Fibroblast of the aortic adventitia (primary cell): ENCODE measurements around the gene TRPM1. TPM values are rescaled to one million over a fixed set of nuclear protein-coding genes. Genes with fewer than 3 reads are reported as not detected.

Experiments
- DNase-seq: peaks from one replicate; pipeline ENCODE4 v3.0.0-alpha.2; 2010; ENCODE audit warnings: low read depth
- H3K4me3 ChIP-seq: 2 replicates; pipeline ENCODE4 v1.5.1; 2011; ENCODE audit warnings: low read depth, mild to moderate bottlenecking, control low read depth, low read length, moderate library complexity
- CTCF ChIP-seq: IDR thresholded peaks from 2 replicates; pipeline ENCODE4 v1.5.1; 2011; ENCODE audit warnings: mild to moderate bottlenecking, low read length, control low read depth, inconsistent platforms; ENCODE audit not compliant: insufficient read depth
- total RNA-seq: library from RNA; depleted of rRNA; stranded (reverse); fragments of >200 nt; gene quantifications from 2 replicates; pipeline ENCODE4 v1.2.3, GENCODE V29; 2012; ENCODE audit warnings: low replicate concordance

Gene TRPM1
- total RNA-seq, 1 donor = not detected

GRCh38 chr15:31127596-31128261 lies 26.2 kb upstream of the TRPM1 start:
- H3K4me3 ChIP-seq = no peak overlapping the region
- no peak for DNase-seq
- TF ChIP-seq CTCF = no peak

- no peak for DNase-seq
- TF ChIP-seq CTCF = no peak
- H3K4me3 ChIP-seq = no peak overlapping the region
Measured at GRCh38 chr15:31125061-31125460, 23.5 kb upstream of the TRPM1 start.

- DNase-seq = no peak
- TF ChIP-seq CTCF = no peak
- H3K4me3 ChIP-seq = no peak overlapping the region
Measured at GRCh38 chr15:31116423-31117030, 15.0 kb upstream of the TRPM1 start.

- no peak for TF ChIP-seq CTCF
- H3K4me3 ChIP-seq = no peak overlapping the region
- peak; percentile 10 for DNase-seq
Measured at GRCh38 chr15:31111091-31111647, 9.6 kb upstream of the TRPM1 start.

GRCh38 chr15:31108836-31109235 lies 7.3 kb upstream of the TRPM1 start:
- no peak for DNase-seq
- TF ChIP-seq CTCF = no peak
- H3K4me3 ChIP-seq = no peak overlapping the region

GRCh38 chr15:31106495-31107300 lies 5.2 kb upstream of the TRPM1 start:
- no peak for TF ChIP-seq CTCF
- DNase-seq = no peak
- no peak overlapping the region for H3K4me3 ChIP-seq
